Neural cell (in vitro differentiated cells): ENCODE data around the gene OGN. TPM values are rescaled to one million over a fixed set of nuclear protein-coding genes. Genes with fewer than 3 reads are reported as not detected.

Source experiments
- H2AFZ ChIP-seq: fragments of 200-600, 300-800 bp; sonication (generic), shearing (Covaris generic); 2 replicates; pipeline ENCODE4 v1.6.0; 2014; ENCODE audit warnings: low read depth, mild to moderate bottlenecking, antibody characterized with exemption, low read length, moderate library complexity
- H3F3A ChIP-seq: fragments of 200-600 bp; shearing (Covaris generic); 2 replicates; pipeline ENCODE4 v1.6.1; 2016; ENCODE audit warnings: mild to moderate bottlenecking, moderate library complexity, mixed read lengths, antibody characterized with exemption, low read length; ENCODE audit not compliant: insufficient read depth, poor library complexity, severe bottlenecking
- H3K27ac ChIP-seq: fragments of 200-600, 300-800 bp; sonication (generic), shearing (Covaris generic); 2 replicates; pipeline ENCODE4 v1.5.1; 2014; ENCODE audit warnings: mild to moderate bottlenecking, low read length, moderate library complexity
- H3K27me3 ChIP-seq: fragments of 300-800, 200-600 bp; sonication (generic), shearing (Covaris generic); 2 replicates; pipeline ENCODE4 v1.6.0; 2014; ENCODE audit warnings: mild to moderate bottlenecking, low read depth, low read length, moderate library complexity; ENCODE audit not compliant: insufficient read depth
- H3K36me3 ChIP-seq: fragments of 300-800, 200-600 bp; sonication (generic), shearing (Covaris generic); 2 replicates; pipeline ENCODE4 v1.5.1; 2014; ENCODE audit warnings: mild to moderate bottlenecking, antibody characterized with exemption, low read length, moderate library complexity; ENCODE audit not compliant: insufficient read depth
- H3K4me2 ChIP-seq: fragments of 300-800, 200-600 bp; sonication (generic), shearing (Covaris generic); 2 replicates; pipeline ENCODE4 v1.6.0; 2014; ENCODE audit warnings: mild to moderate bottlenecking, low read length
- H3K4me3 ChIP-seq: fragments of 300-800, 200-600 bp; sonication (generic), shearing (Covaris generic); 2 replicates; pipeline ENCODE4 v1.5.1; 2014; ENCODE audit warnings: mild to moderate bottlenecking, low read length, moderate library complexity
- H3K79me2 ChIP-seq: fragments of 200-600 bp; shearing (Covaris generic); replicated peaks from 2 replicates; pipeline ENCODE4 v1.6.0; 2014; ENCODE audit warnings: mild to moderate bottlenecking, low read length, moderate library complexity; ENCODE audit not compliant: insufficient read depth
- H3K9ac ChIP-seq: fragments of 300-800, 200-600 bp; sonication (generic), shearing (Covaris generic); 2 replicates; pipeline ENCODE4 v1.6.1; 2016; ENCODE audit warnings: mild to moderate bottlenecking, low read length, mixed read lengths
- H3K9me2 ChIP-seq: fragments of 200-600 bp; shearing (Covaris generic); 2 replicates; pipeline ENCODE4 v1.6.1; 2016; ENCODE audit warnings: mild to moderate bottlenecking, low read length, mixed read lengths; ENCODE audit not compliant: insufficient read depth
- H3K9me3 ChIP-seq: fragments of 200-600, 300-800 bp; sonication (generic), shearing (Covaris generic); 2 replicates; pipeline ENCODE4 v1.6.1; 2016; ENCODE audit warnings: mild to moderate bottlenecking, mixed run types, low read length, moderate library complexity, mixed read lengths
- H4K20me1 ChIP-seq: fragments of 200-600 bp; shearing (Covaris generic); 2 replicates; pipeline ENCODE4 v1.6.1; 2016; ENCODE audit warnings: mild to moderate bottlenecking, mixed run types; ENCODE audit not compliant: insufficient read depth
- CTCF ChIP-seq: fragments of 450-650 bp; IDR thresholded peaks from 2 replicates; pipeline ENCODE4 v1.5.1; 2014; ENCODE audit warnings: antibody characterized with exemption, mild to moderate bottlenecking, moderate library complexity; ENCODE audit not compliant: poor library complexity, severe bottlenecking
- EP300 ChIP-seq: fragments of 450-650 bp; conservative IDR thresholded peaks from 2 replicates; pipeline ENCODE4 v1.6.1; 2014; ENCODE audit warnings: antibody characterized with exemption, mild to moderate bottlenecking, moderate library complexity; ENCODE audit not compliant: poor library complexity, severe bottlenecking
- EZH2 ChIP-seq: fragments of 200-600, 300-800 bp; shearing (Covaris generic), sonication (generic); IDR thresholded peaks from 2 replicates; pipeline ENCODE4 v1.6.1; 2014; ENCODE audit warnings: antibody characterized with exemption, low read length, borderline replicate concordance, mild to moderate bottlenecking; ENCODE audit not compliant: insufficient read depth, poor library complexity, severe bottlenecking
- MXI1 ChIP-seq: fragments of 450-650 bp; conservative IDR thresholded peaks from 2 replicates; pipeline ENCODE4 v1.6.1; 2014; ENCODE audit warnings: antibody characterized with exemption, mild to moderate bottlenecking; ENCODE audit not compliant: poor library complexity, severe bottlenecking
- POLR2AphosphoS5 ChIP-seq: IDR thresholded peaks from 2 replicates; pipeline ENCODE4 v1.6.1; 2012
- RAD21 ChIP-seq: fragments of 450-650 bp; conservative IDR thresholded peaks from 2 replicates; pipeline ENCODE4 v1.6.1; 2014; ENCODE audit warnings: antibody characterized with exemption, mild to moderate bottlenecking, moderate library complexity
- REST ChIP-seq: IDR thresholded peaks from 2 replicates; pipeline ENCODE4 v1.6.1; 2012; ENCODE audit warnings: borderline replicate concordance
- SMC3 ChIP-seq: fragments of 450-650 bp; conservative IDR thresholded peaks from 2 replicates; pipeline ENCODE4 v1.6.1; 2014; ENCODE audit warnings: antibody characterized with exemption, mild to moderate bottlenecking, moderate library complexity; ENCODE audit not compliant: poor library complexity
- TAF1 ChIP-seq: IDR thresholded peaks from 2 replicates; pipeline ENCODE4 v1.6.1; 2012; ENCODE audit warnings: low read depth
- polyA plus RNA-seq: library from polyadenylated mRNA; depleted of rRNA; stranded (reverse); fragments of >200 nt; gene quantifications from 2 replicates; pipeline ENCODE4 v1.2.3, GENCODE V29; 2014

The OGN gene
- polyA plus RNA-seq, 1 donor from 2014 or later, result not detected

DNA sequence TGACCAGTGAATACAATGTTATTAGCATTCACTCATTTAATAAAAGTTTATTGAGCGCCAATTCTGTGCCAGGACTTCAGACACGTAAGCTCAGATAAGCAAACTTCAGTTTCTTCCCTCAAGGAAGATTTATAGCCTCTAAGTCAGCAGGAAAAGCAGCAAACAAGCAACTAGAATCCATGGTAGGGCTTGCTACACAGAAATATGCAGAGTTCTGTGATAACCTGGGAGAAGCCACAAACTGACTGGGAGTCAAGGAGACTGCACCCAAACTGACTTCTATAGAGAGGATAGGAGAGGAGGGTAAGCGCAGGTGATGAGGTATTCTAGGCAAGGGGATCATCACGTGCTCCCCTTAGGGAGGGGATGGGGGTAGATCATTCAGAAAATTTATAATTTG, 1.4 kb upstream of the OGN start:
- Histone ChIP-seq H3K79me2 (no peaks in the 10 kb centered on the region), H4K20me1 (no peaks in the 10 kb centered on the region), H3K27ac (no peak overlapping the region), H3K9me3 (no peaks in the 10 kb centered on the region), H3K9me2 (no peaks in the 10 kb centered on the region), H3K27me3 (no peaks in the 10 kb centered on the region), H3K9ac (no peak overlapping the region), H2AFZ (no peak overlapping the region), H3K4me3 (no peak overlapping the region), H3F3A (no peaks in the 10 kb centered on the region), H3K4me2 (no peak overlapping the region), H3K36me3 (no peaks in the 10 kb centered on the region)
- no peak for TF ChIP-seq EP300
- no peak for TF ChIP-seq MXI1

DNA sequence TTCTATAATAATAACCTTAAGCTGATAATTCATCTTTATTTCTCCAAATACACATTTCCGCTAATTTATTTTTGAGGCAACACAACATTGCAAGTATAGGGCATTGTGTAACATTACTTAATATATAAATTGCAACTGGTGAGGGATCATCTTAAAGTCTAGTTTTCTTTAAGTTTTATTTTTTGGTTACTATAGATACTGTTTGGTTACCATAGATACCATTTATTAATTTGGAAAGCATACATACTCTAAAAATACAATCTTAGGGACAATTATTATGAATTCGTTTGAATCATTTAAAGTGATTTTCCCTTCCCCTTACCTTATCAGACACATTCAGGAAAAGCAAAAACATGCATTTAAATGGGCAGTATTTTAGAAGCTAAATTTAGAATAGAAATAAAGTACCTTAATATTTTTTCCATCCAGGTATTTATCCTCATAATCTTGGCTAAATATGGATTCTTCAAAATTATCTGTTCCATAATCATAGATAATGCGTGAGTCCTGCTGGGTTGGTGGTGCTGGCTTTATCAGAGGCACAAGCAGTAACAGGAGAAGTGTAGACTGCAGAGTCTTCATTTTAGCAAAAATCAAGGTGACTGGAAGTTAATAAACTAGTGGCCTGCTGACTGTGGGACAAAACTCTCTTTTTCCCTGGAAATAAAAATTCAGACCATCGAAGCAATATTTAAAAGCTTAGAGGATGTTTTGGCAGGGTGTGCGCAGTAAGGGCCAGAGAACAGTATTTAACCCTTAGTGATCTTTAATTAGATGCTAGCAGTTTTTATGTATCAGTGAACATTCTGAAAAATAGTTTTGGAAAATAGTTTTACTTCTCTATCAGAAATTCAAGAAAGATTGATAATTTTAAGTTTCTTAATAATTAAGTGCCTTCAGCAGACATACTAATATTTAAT, 1.3 kb downstream of the OGN start:
- Histone ChIP-seq H3K9me2 (no peaks in the 10 kb centered on the region), H3K27me3 (no peaks in the 10 kb centered on the region), H4K20me1 (no peaks in the 10 kb centered on the region), H3K9ac (no peak overlapping the region), H3K9me3 (no peaks in the 10 kb centered on the region), H3K79me2 (no peaks in the 10 kb centered on the region), H3K4me3 (no peak overlapping the region), H2AFZ (no peak overlapping the region), H3K4me2 (no peak overlapping the region), H3K36me3 (no peaks in the 10 kb centered on the region), H3K27ac (no peak overlapping the region), H3F3A (no peaks in the 10 kb centered on the region)
- TF ChIP-seq TAF1 (no peak), SMC3 (no peak), POLR2AphosphoS5 (no peak), EZH2 (no peak), REST (no peak), CTCF (no peak), MXI1 (no peak), EP300 (no peak), RAD21 (no peak)
